H1 (cell line): ENCODE data around the gene IL17RD. TPM values are rescaled to one million over a fixed set of nuclear protein-coding genes. Genes with fewer than 3 reads are reported as not detected.

Source experiments
- CTCF ChIA-PET: fragments of 300-600 bp; sonication (Branson Sonifier 250); formaldehyde crosslinking; loops from one replicate; lab custom pipeline; 2021; ENCODE audit not compliant: partially characterized antibody; lab: Charles Lee
- POLR2A ChIA-PET: fragments of 300-600 bp; sonication (Branson Sonifier 250); formaldehyde crosslinking; loops from one replicate; lab custom pipeline; 2021; ENCODE audit warnings: inconsistent platforms; ENCODE audit not compliant: partially characterized antibody; lab: Charles Lee
- DNase-seq, 2 experiments: peaks; one replicate each; pipeline versions ENCODE4 v3.0.0 to v3.0.0-alpha.2; 2010 to 2022; ENCODE audit warnings: low spot score in 2 of 2, low read depth in 1 of 2, mixed read lengths in 1 of 2
- FAIRE-seq: peaks from 2 replicates; lab custom pipeline; 2011; peaks lifted over from hg19 to GRCh38; lab: Jason Lieb, UNC
- H2AFZ ChIP-seq: 2 replicates; pipeline ENCODE4 v1.8.1; 2012; ENCODE audit warnings: low read length, inconsistent platforms
- H2AK5ac ChIP-seq: 2 replicates; pipeline ENCODE4 v1.6.1; 2013; ENCODE audit warnings: low read depth, low read length
- H2BK120ac ChIP-seq: replicated peaks from 2 replicates; pipeline ENCODE3; 2013; ENCODE audit warnings: low read depth, low read length, inconsistent platforms
- H2BK12ac ChIP-seq: 2 replicates; pipeline ENCODE4 v1.6.1; 2013; ENCODE audit warnings: low read depth, low read length
- H2BK15ac ChIP-seq: 2 replicates; pipeline ENCODE4 v1.6.1; 2013; ENCODE audit warnings: low read length
- H2BK20ac ChIP-seq: 2 replicates; pipeline ENCODE4 v1.6.1; 2013; ENCODE audit warnings: low read length
- H2BK5ac ChIP-seq: 2 replicates; pipeline ENCODE4 v1.6.1; 2013; ENCODE audit warnings: low read depth, low read length
- H3K14ac ChIP-seq: 2 replicates; pipeline ENCODE4 v1.6.1; 2013; ENCODE audit warnings: inconsistent platforms; ENCODE audit not compliant: insufficient read length
- H3K18ac ChIP-seq: 2 replicates; pipeline ENCODE4 v1.6.1; 2013; ENCODE audit warnings: low read length; ENCODE audit errors: extremely low read depth
- H3K23ac ChIP-seq: 2 replicates; pipeline ENCODE4 v1.6.1; 2013; ENCODE audit warnings: inconsistent platforms; ENCODE audit not compliant: insufficient read length
- H3K23me2 ChIP-seq: 2 replicates; pipeline ENCODE4 v1.6.1; 2013; ENCODE audit warnings: low read depth, low read length
- H3K27ac ChIP-seq: 2 replicates; pipeline ENCODE4 v1.6.1; 2011; ENCODE audit warnings: low read depth, low read length, inconsistent platforms
- H3K27me3 ChIP-seq, 4 experiments: replicated peaks in 1 of 4; 1 replicate in 1 of 4; 2 replicates in 3 of 4; pipeline versions ENCODE4 v1.6.1 to v1.8.1; 2011 to 2013; ENCODE audit warnings: low read length in 3 of 4, mild to moderate bottlenecking in 3 of 4, inconsistent platforms in 2 of 4, mixed read lengths in 2 of 4, moderate library complexity in 1 of 4; ENCODE audit not compliant: control insufficient read depth in 3 of 4, insufficient read depth in 3 of 4; ENCODE audit errors: extremely low read depth in 1 of 4
- H3K36me3 ChIP-seq, 4 experiments: 2 replicates each; pipeline versions ENCODE4 v1.6.1 to v1.8.1; 2011 to 2013; ENCODE audit warnings: mild to moderate bottlenecking in 4 of 4, low read length in 3 of 4, moderate library complexity in 2 of 4, control low read depth in 1 of 4, inconsistent platforms in 1 of 4; ENCODE audit not compliant: insufficient read depth in 4 of 4, control insufficient read depth in 2 of 4
- H3K4ac ChIP-seq: replicated peaks from 2 replicates; pipeline ENCODE3; 2013; ENCODE audit warnings: low read length, low read depth, mixed read lengths, inconsistent platforms; ENCODE audit not compliant: insufficient read length
- H3K4me1 ChIP-seq, 4 experiments: replicated peaks in 1 of 4; 1 replicate in 1 of 4; 2 replicates in 3 of 4; pipeline versions ENCODE4 v1.6.1 to v1.8.1; 2011 to 2013; ENCODE audit warnings: low read length in 3 of 4, inconsistent platforms in 2 of 4, mixed read lengths in 1 of 4; ENCODE audit not compliant: insufficient read depth in 4 of 4, control insufficient read depth in 3 of 4
- H3K4me2 ChIP-seq, 2 experiments: 2 replicates each; pipeline versions ENCODE4 v1.6.1 to v1.8.1; 2011 to 2013; ENCODE audit warnings: low read depth in 2 of 2, low read length in 2 of 2, control low read depth in 1 of 2, inconsistent platforms in 1 of 2, mild to moderate bottlenecking in 1 of 2; ENCODE audit not compliant: insufficient read depth in 1 of 2
- H3K4me3 ChIP-seq, 4 experiments: fragments of 200-600, 300-600 bp in 1 of 4; sonication (generic), shearing (Covaris generic), sonication (Bioruptor Twin) in 1 of 4; 2 replicates each; pipeline versions ENCODE4 v1.5.1 to v1.8.1; 2011 to 2016; ENCODE audit warnings: low read length in 4 of 4, low read depth in 3 of 4, control low read depth in 2 of 4, inconsistent platforms in 2 of 4, mild to moderate bottlenecking in 2 of 4, mixed read lengths in 1 of 4, moderate library complexity in 1 of 4; ENCODE audit not compliant: insufficient read depth in 2 of 4; ENCODE audit errors: extremely low read depth in 1 of 4
- H3K56ac ChIP-seq: replicated peaks from 2 replicates; pipeline ENCODE3; 2013; ENCODE audit warnings: low read depth, mild to moderate bottlenecking, mixed read lengths, low read length, inconsistent platforms; ENCODE audit not compliant: insufficient read length
- H3K79me1 ChIP-seq: 2 replicates; pipeline ENCODE4 v1.6.1; 2013; ENCODE audit warnings: low read depth, low read length, control low read depth
- H3K79me2 ChIP-seq, 2 experiments: 2 replicates each; pipeline versions ENCODE4 v1.6.1 to v1.8.1; 2012 to 2013; ENCODE audit warnings: low read length in 2 of 2, mild to moderate bottlenecking in 2 of 2, inconsistent platforms in 1 of 2; ENCODE audit not compliant: insufficient read depth in 2 of 2, control insufficient read depth in 1 of 2
- H3K9ac ChIP-seq, 4 experiments: replicated peaks in 1 of 4; 1 replicate in 1 of 4; 2 replicates in 3 of 4; pipeline versions ENCODE4 v1.6.1 to v1.8.1; 2011 to 2013; ENCODE audit warnings: low read depth in 3 of 4, low read length in 3 of 4, control low read depth in 2 of 4, mild to moderate bottlenecking in 2 of 4, moderate library complexity in 2 of 4, inconsistent platforms in 1 of 4; ENCODE audit errors: extremely low read depth in 1 of 4
- H3K9me3 ChIP-seq, 2 experiments: 2 replicates each; pipeline versions ENCODE4 v1.6.1 to v1.8.1; 2012 to 2013; ENCODE audit warnings: mild to moderate bottlenecking in 2 of 2, moderate library complexity in 2 of 2, control low read depth in 1 of 2, inconsistent platforms in 1 of 2, low read depth in 1 of 2, low read length in 1 of 2, mixed read lengths in 1 of 2; ENCODE audit not compliant: insufficient read depth in 2 of 2
- H4K20me1 ChIP-seq, 2 experiments: replicated peaks in 1 of 2; 2 replicates each; pipeline versions ENCODE3 to v1.8.1; 2011 to 2013; ENCODE audit warnings: inconsistent platforms in 2 of 2, low read length in 2 of 2, mild to moderate bottlenecking in 1 of 2; ENCODE audit not compliant: insufficient read depth in 2 of 2, control insufficient read depth in 1 of 2
- H4K5ac ChIP-seq: 2 replicates; pipeline ENCODE4 v1.6.1; 2013; ENCODE audit warnings: low read length, low read depth, mixed read lengths, inconsistent platforms; ENCODE audit not compliant: insufficient read length
- H4K8ac ChIP-seq: 2 replicates; pipeline ENCODE4 v1.8.0; 2013; ENCODE audit warnings: mild to moderate bottlenecking, moderate library complexity, low read length, inconsistent platforms; ENCODE audit not compliant: insufficient read depth; ENCODE audit errors: extremely low read depth
- H4K91ac ChIP-seq: replicated peaks from 2 replicates; pipeline ENCODE3; 2013; ENCODE audit warnings: low read length, mixed read lengths, inconsistent platforms; ENCODE audit not compliant: insufficient read length
- BACH1 ChIP-seq: IDR thresholded peaks from 2 replicates; pipeline ENCODE4 v1.6.1; 2012; ENCODE audit warnings: low read length, improper control_type of control experiment
- BCL11A ChIP-seq, 2 experiments: IDR thresholded peaks; one replicate each; pipeline ENCODE4 v1.6.1; 2011; ENCODE audit warnings: low read depth in 2 of 2, low read length in 2 of 2, mild to moderate bottlenecking in 2 of 2
- CHD2 ChIP-seq: IDR thresholded peaks from 2 replicates; pipeline ENCODE4 v1.6.1; 2012; ENCODE audit warnings: low read length, improper control_type of control experiment
- CREB1 ChIP-seq: IDR thresholded peaks from 2 replicates; pipeline ENCODE4 v1.6.1; 2012; ENCODE audit warnings: inconsistent platforms
- CTBP2 ChIP-seq: IDR thresholded peaks from 2 replicates; pipeline ENCODE4 v1.7.0; 2011; ENCODE audit warnings: borderline replicate concordance, mild to moderate bottlenecking, moderate library complexity, mixed read lengths, low read length; ENCODE audit not compliant: insufficient read depth, insufficient read length
- KDM1A ChIP-seq: fragments of 200-600, 300-600 bp; sonication (generic); IDR thresholded peaks from 2 replicates; pipeline ENCODE4 v1.7.1; 2016; ENCODE audit warnings: mild to moderate bottlenecking, low read length, borderline replicate concordance
- PHF8 ChIP-seq: fragments of 200-600 bp; sonication (generic); conservative IDR thresholded peaks from 2 replicates; pipeline ENCODE4 v1.7.1; 2012; ENCODE audit warnings: low read depth, mild to moderate bottlenecking, inconsistent platforms, low read length, moderate library complexity
- SAP30 ChIP-seq: fragments of 300-600 bp; sonication (generic); IDR thresholded peaks from 2 replicates; pipeline ENCODE4 v1.7.1; 2012; ENCODE audit warnings: low read length, moderate library complexity, mild to moderate bottlenecking, inconsistent platforms; ENCODE audit not compliant: insufficient read depth, insufficient replicate concordance
- SP4 ChIP-seq: IDR thresholded peaks from 2 replicates; pipeline ENCODE4 v1.6.1; 2012; ENCODE audit warnings: low read length, inconsistent platforms
- SUZ12 ChIP-seq: fragments of 200-600 bp; sonication (generic); IDR thresholded peaks from 2 replicates; pipeline ENCODE4 v1.6.1; 2012; ENCODE audit warnings: mild to moderate bottlenecking, inconsistent platforms, low read length, moderate library complexity, mixed read lengths
- TEAD4 ChIP-seq: IDR thresholded peaks from 2 replicates; pipeline ENCODE4 v1.6.1; 2012; ENCODE audit warnings: low read depth, low read length, inconsistent platforms, mixed read lengths
- WGBS, 2 experiments: shearing (Covaris generic) in 1 of 2; methylation state at CpG; one replicate each; pipeline versions ENCODE4 v1.1.6 to v1.1.7; 2013 to 2015; ENCODE audit warnings: low lambda C conversion rate in 2 of 2, mixed read lengths in 2 of 2, inconsistent platforms in 1 of 2, low coverage in 1 of 2, missing lambda C conversion rate in 1 of 2; ENCODE audit not compliant: insufficient replicate concordance in 2 of 2, insufficient coverage in 1 of 2, insufficient read length in 1 of 2; ENCODE audit errors: extremely low coverage in 1 of 2, missing lambda C conversion rate in 1 of 2; 5-methylcytosine and 5-hydroxymethylcytosine counted together
- polyA plus RNA-seq, 7 experiments: library from polyadenylated mRNA; depleted of rRNA in 3 of 7; stranded (reverse) in 5 of 7; unstranded in 2 of 7; fragments of >200 nt in 5 of 7; fragments of 200-250 nt in 2 of 7; gene quantifications; 1 replicate in 5 of 7; 2 replicates in 1 of 7; 4 replicates in 1 of 7; pipeline versions ENCODE4 v1.2.1 to v1.2.3, GENCODE V29; 2011 to 2013; ENCODE audit warnings: missing spikeins in 2 of 7, mixed read lengths in 2 of 7
- total RNA-seq: library from RNA; stranded (reverse); fragmentation: NEBNext Ultra II Directional; extraction: Animal tissue kit (Norgen Biotek cat#: 25700); gene quantifications from 2 replicates; pipeline ENCODE4 v1.2.1, GENCODE V29; 2021
- TF ChIP-seq, protein P1 (sequence below): IDR thresholded peaks from 2 replicates; pipeline ENCODE4 v1.6.1; 2012; ENCODE audit warnings: inconsistent platforms

Gene IL17RD
- total and polyA plus RNA-seq, 2 of the 8 experiments (the other 6 are each of a cell fraction or from before 2014, with no cell fraction given), result 10.9 to 48.9 TPM

DNA sequence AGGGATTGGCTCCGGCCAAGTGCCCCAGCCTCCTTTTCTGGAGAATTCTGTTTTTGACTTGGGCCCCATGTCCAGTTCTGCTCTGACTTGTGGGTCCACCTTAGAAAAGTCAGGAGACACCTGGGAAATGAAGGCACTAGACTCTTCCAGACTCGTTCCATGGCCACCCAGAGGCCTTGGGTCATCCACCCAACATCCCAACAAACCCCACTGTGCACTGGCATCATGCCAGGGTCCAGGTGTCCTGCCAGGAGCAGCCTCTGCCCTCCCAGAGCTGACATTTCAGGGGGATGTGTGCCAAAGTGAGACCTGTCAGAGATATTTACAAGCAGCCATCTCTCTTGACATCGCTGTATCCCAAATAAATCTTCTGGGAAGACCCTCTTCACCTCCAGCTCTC, 91.5 kb downstream of the IL17RD start:
- H3K18ac ChIP-seq, result no peak overlapping the region
- DNase-seq (no peak), FAIRE-seq (no peak)
- H3K79me2 ChIP-seq, result no peaks in the 10 kb centered on the region
- peaks cover 0 to 4% of the 10 kb centered on the region in 2 experiments for H4K20me1 ChIP-seq
- H2BK20ac ChIP-seq, result no peak overlapping the region
- no peak overlapping the region for H3K27ac ChIP-seq
- H3K9ac ChIP-seq, result no peak overlapping the region
- peaks cover under 1% of the 10 kb centered on the region; the same call in 1 of the 2 replicates for H3K23me2 ChIP-seq
- no peak overlapping the region for H4K5ac ChIP-seq
- ChIA-PET POLR2A (no interaction called here), CTCF (interaction anchor here (1.4 kb wide), 1 partner anchor 27 kb away, joined by 3 read pairs; no protein-coding TSS in a partner anchor)
- H2AK5ac ChIP-seq, result no peak overlapping the region
- no peak overlapping the region for H2BK12ac ChIP-seq
- H3K36me3 ChIP-seq, result no peaks in the 10 kb centered on the region
- H3K23ac ChIP-seq, result no peak overlapping the region
- no peak overlapping the region for H3K4me2 ChIP-seq
- WGBS, 2 experiments, result 85% methylated on average over 3 of the region's 3 CpGs; no CpG with 5 or more reads in 1 of the 2 experiments
- H3K4me3 ChIP-seq, result no peak overlapping the region
- H3K4me1 ChIP-seq, result no peaks in the 10 kb centered on the region
- H3K4ac ChIP-seq, result no peak overlapping the region
- no peak overlapping the region for H4K8ac ChIP-seq
- TF ChIP-seq SP4 (no peak), TEAD4 (no peak), BCL11A (IDR thresholded peaks at IDR 0.05; ENCODE audit: low read depth in 2 of 2, low read length in 2 of 2) (no peak), KDM1A (no peak), CHD2 (no peak), CREB1 (no peak), SUZ12 (no peak), SAP30 (no peak), BACH1 (no peak), CTBP2 (no peak), PHF8 (no peak)
- TF ChIP-seq, protein P1, sequence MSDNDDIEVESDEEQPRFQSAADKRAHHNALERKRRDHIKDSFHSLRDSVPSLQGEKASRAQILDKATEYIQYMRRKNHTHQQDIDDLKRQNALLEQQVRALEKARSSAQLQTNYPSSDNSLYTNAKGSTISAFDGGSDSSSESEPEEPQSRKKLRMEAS, result no peak
- no peaks in the 10 kb centered on the region for H3K9me3 ChIP-seq
- H3K56ac ChIP-seq, result no peak overlapping the region
- no peak overlapping the region for H2AFZ ChIP-seq
- H3K27me3 ChIP-seq, result peaks cover 0 to 15% (median 13%) of the 10 kb centered on the region in 4 experiments; a peak in 6 of 7 replicates
- H3K79me1 ChIP-seq, result no peaks in the 10 kb centered on the region; the same call in 1 of the 2 replicates
- no peak overlapping the region for H3K14ac ChIP-seq
- H2BK120ac ChIP-seq, result no peak overlapping the region
- no peak overlapping the region for H4K91ac ChIP-seq
- H2BK15ac ChIP-seq, result no peak overlapping the region
- H2BK5ac ChIP-seq, result no peak overlapping the region
